GM23248 (cell line): ENCODE measurements around the gene SLC34A3.

Experiments used
- EZH2 ChIP-seq: fragments of 200-600 bp; sonication (generic); IDR thresholded peaks from 2 replicates; pipeline ENCODE4 v1.6.1; 2018; ENCODE audit warnings: antibody characterized with exemption, mild to moderate bottlenecking; ENCODE audit not compliant: insufficient read depth, poor library complexity, severe bottlenecking
- EZH2phosphoT487 ChIP-seq: fragments of 200-600 bp; sonication (generic); IDR thresholded peaks from 2 replicates; pipeline ENCODE4 v1.6.1; 2018; ENCODE audit warnings: antibody characterized with exemption, moderate library complexity, mild to moderate bottlenecking, low read depth; ENCODE audit not compliant: insufficient read depth

DNA sequence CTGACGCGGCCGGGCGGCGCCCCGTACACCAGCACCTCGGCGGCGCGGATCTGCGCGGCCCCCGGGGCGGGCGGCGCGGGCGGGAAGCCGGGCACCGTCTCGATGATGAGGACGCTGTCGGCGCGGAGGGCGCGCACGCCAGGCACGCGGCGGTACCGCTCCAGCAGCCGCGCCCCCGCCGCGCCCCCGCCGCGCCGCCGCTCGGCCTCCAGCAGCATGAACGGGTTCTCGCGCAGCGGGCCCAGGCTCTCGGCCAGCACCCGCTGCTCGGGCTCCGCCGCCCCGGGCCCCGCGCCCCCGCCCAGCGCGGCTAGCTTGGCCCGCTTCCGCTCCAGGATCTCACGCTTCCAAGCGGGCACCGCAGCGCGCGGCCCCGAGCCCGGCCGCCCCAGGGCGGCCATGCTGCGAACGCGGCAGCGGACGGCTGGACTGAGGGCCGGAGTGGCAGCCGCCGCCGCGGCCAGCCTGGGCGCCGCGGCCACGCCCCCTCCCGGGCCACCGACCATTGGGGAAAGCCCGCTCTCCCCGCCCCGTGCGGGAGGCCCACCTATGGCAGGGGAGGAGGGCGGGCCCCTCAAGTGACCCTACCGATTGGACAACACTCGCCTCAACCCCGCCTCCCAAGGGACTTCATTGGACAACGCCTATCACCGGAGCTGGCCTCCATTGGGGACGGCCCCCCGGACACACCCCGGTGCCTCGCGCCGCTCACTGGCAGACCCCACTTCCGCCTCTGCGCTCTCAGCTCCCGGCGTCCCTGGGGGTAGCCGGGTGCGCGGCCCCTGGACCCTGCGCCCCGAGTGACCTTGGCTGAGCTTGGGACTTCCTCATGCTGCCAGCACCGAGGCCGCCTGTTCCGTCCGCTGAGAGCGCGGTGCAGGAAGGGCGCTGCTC lies 30.1 kb upstream of the SLC34A3 start, which contains the start of gene TPRN:
- TF ChIP-seq EZH2phosphoT487 (no peak), EZH2 (no peak)
